Hepatocyte (in vitro differentiated cells): ENCODE measurements around the gene SLC6A2. TPM values are rescaled to one million over a fixed set of nuclear protein-coding genes. Genes with fewer than 3 reads are reported as not detected.

Source experiments
- DNase-seq: peaks from one replicate; pipeline ENCODE4 v3.0.0-alpha.2; 2016; ENCODE audit warnings: low spot score
- H2AFZ ChIP-seq: fragments of 200-600 bp; sonication (generic); 2 replicates; pipeline ENCODE4 v1.6.0; 2016; ENCODE audit warnings: antibody characterized with exemption, mild to moderate bottlenecking
- H3K27ac ChIP-seq: fragments of 200-600 bp; sonication (generic); 2 replicates; pipeline ENCODE4 v1.5.1; 2016; ENCODE audit warnings: mild to moderate bottlenecking
- H3K27me3 ChIP-seq: fragments of 200-600 bp; sonication (generic); 2 replicates; pipeline ENCODE4 v1.6.1; 2016
- H3K36me3 ChIP-seq: fragments of 200-600 bp; sonication (generic); replicated peaks from 2 replicates; pipeline ENCODE4 v1.5.1; 2016; ENCODE audit warnings: low read depth; ENCODE audit not compliant: insufficient read depth
- H3K4me1 ChIP-seq: fragments of 200-600 bp; sonication (generic); 2 replicates; pipeline ENCODE4 v1.5.1; 2016; ENCODE audit warnings: mild to moderate bottlenecking, moderate library complexity; ENCODE audit not compliant: insufficient read depth
- H3K4me2 ChIP-seq: fragments of 200-600 bp; sonication (generic); 2 replicates; pipeline ENCODE4 v1.6.0; 2016
- H3K4me3 ChIP-seq: fragments of 200-600 bp; sonication (generic); 2 replicates; pipeline ENCODE4 v1.5.1; 2016; ENCODE audit warnings: mild to moderate bottlenecking
- H3K79me2 ChIP-seq: fragments of 200-600 bp; sonication (generic); 2 replicates; pipeline ENCODE4 v1.6.0; 2017; ENCODE audit warnings: mild to moderate bottlenecking
- H3K9me2 ChIP-seq: fragments of 200-600 bp; sonication (generic); replicated peaks from 2 replicates; pipeline ENCODE4 v1.6.0; 2017; ENCODE audit warnings: mild to moderate bottlenecking; ENCODE audit not compliant: insufficient read depth
- H3K9me3 ChIP-seq: fragments of 200-600 bp; sonication (generic); 2 replicates; pipeline ENCODE4 v1.5.1; 2016; ENCODE audit warnings: low read depth, mild to moderate bottlenecking
- H4K20me1 ChIP-seq: fragments of 200-600 bp; sonication (generic); 2 replicates; pipeline ENCODE4 v1.6.0; 2016; ENCODE audit warnings: mild to moderate bottlenecking; ENCODE audit not compliant: insufficient read depth, poor library complexity, severe bottlenecking
- EZH2 ChIP-seq: fragments of 200-600 bp; sonication (generic); IDR thresholded peaks from 2 replicates; pipeline ENCODE4 v1.6.1; 2016; ENCODE audit warnings: antibody characterized with exemption, mild to moderate bottlenecking, borderline replicate concordance
- EZH2phosphoT487 ChIP-seq: fragments of 200-600 bp; sonication (generic); IDR thresholded peaks from one replicate; pipeline ENCODE4 v1.6.1; 2018; ENCODE audit warnings: antibody characterized with exemption, mild to moderate bottlenecking, low read depth, moderate library complexity; ENCODE audit not compliant: unreplicated experiment, severe bottlenecking
- WGBS: methylation state at CpG from one replicate; pipeline ENCODE4 v1.1.6; 2016; ENCODE audit warnings: low lambda C conversion rate; ENCODE audit errors: missing lambda C conversion rate; 5-methylcytosine and 5-hydroxymethylcytosine counted together
- polyA plus RNA-seq: library from polyadenylated mRNA; unstranded; fragments of >200 nt; fragmentation: Nextera tagmentation; extraction: Ambion mirVana; gene quantifications from 2 replicates; pipeline ENCODE4 v1.2.1, GENCODE V29; 2016
- total RNA-seq: library from RNA; depleted of rRNA; stranded (reverse); fragments of >200 nt; gene quantifications from 2 replicates; pipeline ENCODE4 v1.2.3, GENCODE V29; 2014
- TF ChIP-seq, protein P1 (sequence below): fragments of 200-600 bp; sonication (generic); IDR thresholded peaks from 2 replicates; pipeline ENCODE4 v1.5.1; 2016; ENCODE audit warnings: antibody characterized with exemption, mild to moderate bottlenecking; ENCODE audit not compliant: poor library complexity

SLC6A2 gene
- total and polyA plus RNA-seq, 2 experiments from 2014 or later: 0.20 to 0.28 TPM

- 92% methylated on average over 3 of the region's 3 CpGs for WGBS
- no peaks in the 10 kb centered on the region for H3K4me1 ChIP-seq
Observed at GRCh38 chr16:55699616-55700015, 43.8 kb downstream of the SLC6A2 start.

DNA sequence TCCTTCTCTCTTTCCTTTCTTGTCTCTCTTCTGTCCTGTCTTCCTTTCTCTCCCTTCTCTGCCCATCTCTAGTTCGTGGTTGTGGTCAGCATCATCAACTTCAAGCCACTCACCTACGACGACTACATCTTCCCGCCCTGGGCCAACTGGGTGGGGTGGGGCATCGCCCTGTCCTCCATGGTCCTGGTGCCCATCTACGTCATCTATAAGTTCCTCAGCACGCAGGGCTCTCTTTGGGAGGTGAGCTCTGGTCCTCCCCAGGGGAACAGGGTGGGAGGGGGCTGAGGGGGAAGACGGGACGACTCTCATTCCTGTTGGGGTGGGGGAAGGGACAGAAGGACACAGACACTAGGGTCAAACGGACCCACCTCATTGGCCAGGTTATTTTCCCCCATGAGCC lies 44.3 kb downstream of the SLC6A2 start:
- Histone ChIP-seq H3K79me2 (no peaks in the 10 kb centered on the region), H3K4me3 (no peak overlapping the region), H3K9me3 (no peaks in the 10 kb centered on the region), H3K27ac (no peak overlapping the region), H3K4me2 (no peak overlapping the region), H4K20me1 (no peaks in the 10 kb centered on the region), H3K9me2 (no peaks in the 10 kb centered on the region), H2AFZ (no peak overlapping the region), H3K36me3 (no peaks in the 10 kb centered on the region), H3K27me3 (peaks cover 8% of the 10 kb centered on the region), H3K4me1 (no peaks in the 10 kb centered on the region)
- 87% methylated on average over 10 of the region's 10 CpGs for WGBS
- TF ChIP-seq EZH2 (no peak), EZH2phosphoT487 (no peak)
- TF ChIP-seq, protein P1, sequence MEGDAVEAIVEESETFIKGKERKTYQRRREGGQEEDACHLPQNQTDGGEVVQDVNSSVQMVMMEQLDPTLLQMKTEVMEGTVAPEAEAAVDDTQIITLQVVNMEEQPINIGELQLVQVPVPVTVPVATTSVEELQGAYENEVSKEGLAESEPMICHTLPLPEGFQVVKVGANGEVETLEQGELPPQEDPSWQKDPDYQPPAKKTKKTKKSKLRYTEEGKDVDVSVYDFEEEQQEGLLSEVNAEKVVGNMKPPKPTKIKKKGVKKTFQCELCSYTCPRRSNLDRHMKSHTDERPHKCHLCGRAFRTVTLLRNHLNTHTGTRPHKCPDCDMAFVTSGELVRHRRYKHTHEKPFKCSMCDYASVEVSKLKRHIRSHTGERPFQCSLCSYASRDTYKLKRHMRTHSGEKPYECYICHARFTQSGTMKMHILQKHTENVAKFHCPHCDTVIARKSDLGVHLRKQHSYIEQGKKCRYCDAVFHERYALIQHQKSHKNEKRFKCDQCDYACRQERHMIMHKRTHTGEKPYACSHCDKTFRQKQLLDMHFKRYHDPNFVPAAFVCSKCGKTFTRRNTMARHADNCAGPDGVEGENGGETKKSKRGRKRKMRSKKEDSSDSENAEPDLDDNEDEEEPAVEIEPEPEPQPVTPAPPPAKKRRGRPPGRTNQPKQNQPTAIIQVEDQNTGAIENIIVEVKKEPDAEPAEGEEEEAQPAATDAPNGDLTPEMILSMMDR: no peak
- no peak for DNase-seq

More at GRCh38 chr16:55699616-55700015, 43.8 kb downstream of the SLC6A2 start:
- Histone ChIP-seq H4K20me1 (no peaks in the 10 kb centered on the region), H3K4me3 (no peak overlapping the region), H3K9me2 (no peaks in the 10 kb centered on the region), H3K27ac (no peak overlapping the region), H2AFZ (no peak overlapping the region), H3K9me3 (no peaks in the 10 kb centered on the region), H3K27me3 (peaks cover 7% of the 10 kb centered on the region), H3K36me3 (no peaks in the 10 kb centered on the region), H3K79me2 (no peaks in the 10 kb centered on the region), H3K4me2 (no peak overlapping the region)
- no peak for TF ChIP-seq EZH2
- TF ChIP-seq, protein P1: no peak
- TF ChIP-seq EZH2phosphoT487: no peak
- DNase-seq: no peak

DNA sequence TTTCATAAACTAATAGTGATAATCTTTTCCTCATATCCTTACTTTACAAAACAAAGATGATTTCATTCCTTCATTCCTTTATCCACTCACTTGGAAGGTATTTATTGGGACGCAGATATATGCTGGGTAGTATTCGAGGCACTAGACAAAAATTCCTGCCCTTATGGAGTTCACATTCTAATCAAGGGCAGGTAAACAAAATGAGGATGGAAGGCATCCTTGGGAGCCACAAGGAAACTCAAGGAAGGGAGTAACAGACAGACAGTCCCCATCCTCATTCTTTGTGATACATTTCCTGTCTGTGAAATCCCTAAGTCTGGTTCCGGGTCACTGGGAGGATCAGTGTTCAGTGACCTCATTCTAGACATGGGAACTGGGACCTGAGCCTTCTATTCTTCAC lies 45.2 kb downstream of the SLC6A2 start:
- WGBS: 91% methylated on average over 3 of the region's 3 CpGs
- H3K36me3 ChIP-seq: no peaks in the 10 kb centered on the region
- no peak overlapping the region for H3K27ac ChIP-seq
- H3K9me2 ChIP-seq: no peaks in the 10 kb centered on the region
- no peaks in the 10 kb centered on the region for H3K4me1 ChIP-seq
- H4K20me1 ChIP-seq: no peaks in the 10 kb centered on the region
- no peak overlapping the region for H2AFZ ChIP-seq
- no peak overlapping the region for H3K4me2 ChIP-seq
- H3K27me3 ChIP-seq: peaks cover 11% of the 10 kb centered on the region
- no peak overlapping the region for H3K4me3 ChIP-seq
- H3K9me3 ChIP-seq: no peaks in the 10 kb centered on the region
- TF ChIP-seq EZH2 (no peak), EZH2phosphoT487 (no peak)
- TF ChIP-seq, protein P1: no peak
- no peak for DNase-seq
- H3K79me2 ChIP-seq: no peaks in the 10 kb centered on the region
